CD4-positive, alpha-beta T cell treated with Interleukin-21 for 1 hour (primary cell): ENCODE results near the gene MAP6D1.

Experiments
- DNase-seq: peaks from one replicate; pipeline ENCODE4 v3.0.0-alpha.2; 2020

MAP6D1 gene

GRCh38 chr3:183825456-183826161 lies at the start of gene MAP6D1:
Gene MAP6D1, minus strand, starts transcription at chr3:183825577. Its CDS starts 30 bp downstream, at chr3:183825547.
- peak; percentile 48 for DNase-seq

- no peak for DNase-seq
Measured at GRCh38 chr3:183873914-183874313, 48.5 kb upstream of the MAP6D1 start.

GRCh38 chr3:183871541-183871940 lies 46.2 kb upstream of the MAP6D1 start:
- no peak for DNase-seq

DNA sequence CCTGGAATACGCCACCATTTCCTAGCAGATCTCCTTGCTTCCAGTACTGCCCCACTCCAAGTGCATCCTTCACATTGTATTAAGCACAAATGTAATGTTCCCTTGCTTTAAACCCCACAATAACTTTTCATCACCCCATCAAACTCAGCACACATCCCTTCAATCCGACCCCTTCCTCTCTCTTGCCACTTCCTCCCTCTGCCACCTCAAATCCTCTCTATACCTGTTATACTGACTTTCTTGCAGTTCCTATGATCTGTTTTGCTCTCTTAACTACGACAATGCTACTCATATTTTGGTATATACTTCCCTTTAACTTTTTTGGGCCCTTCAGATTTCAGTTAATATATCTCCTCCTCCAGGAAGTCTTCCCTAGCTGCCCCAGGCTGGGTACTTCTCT lies 45.2 kb upstream of the MAP6D1 start:
- DNase-seq = no peak

GRCh38 chr3:183868796-183869195 lies 43.4 kb upstream of the MAP6D1 start:
- DNase-seq = no peak

DNA sequence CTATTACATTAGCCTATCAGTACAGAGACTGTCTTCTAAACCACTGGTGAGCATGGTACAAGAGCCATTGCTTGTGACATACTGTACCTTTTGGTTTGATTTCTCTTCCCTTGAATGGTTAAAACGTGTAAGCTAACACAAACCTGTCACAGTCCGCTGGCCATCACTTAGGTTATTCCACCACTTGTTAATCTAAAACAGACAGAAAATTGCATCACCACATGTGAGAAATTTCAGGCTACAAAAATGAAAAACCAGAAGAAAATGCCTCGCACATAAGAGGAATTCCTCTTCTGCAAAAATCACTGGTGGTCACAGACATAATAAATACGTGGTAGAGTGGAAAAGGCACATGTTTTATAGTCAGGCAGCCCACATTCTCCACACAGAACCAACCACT lies 37.2 kb upstream of the MAP6D1 start:
- DNase-seq = no peak

- no peak for DNase-seq
Measured at GRCh38 chr3:183857863-183858262, 32.5 kb upstream of the MAP6D1 start.

GRCh38 chr3:183854318-183855035 lies 29.1 kb upstream of the MAP6D1 start:
- no peak for DNase-seq

- no peak for DNase-seq
Measured at GRCh38 chr3:183845608-183846288, 20.4 kb upstream of the MAP6D1 start.

DNA sequence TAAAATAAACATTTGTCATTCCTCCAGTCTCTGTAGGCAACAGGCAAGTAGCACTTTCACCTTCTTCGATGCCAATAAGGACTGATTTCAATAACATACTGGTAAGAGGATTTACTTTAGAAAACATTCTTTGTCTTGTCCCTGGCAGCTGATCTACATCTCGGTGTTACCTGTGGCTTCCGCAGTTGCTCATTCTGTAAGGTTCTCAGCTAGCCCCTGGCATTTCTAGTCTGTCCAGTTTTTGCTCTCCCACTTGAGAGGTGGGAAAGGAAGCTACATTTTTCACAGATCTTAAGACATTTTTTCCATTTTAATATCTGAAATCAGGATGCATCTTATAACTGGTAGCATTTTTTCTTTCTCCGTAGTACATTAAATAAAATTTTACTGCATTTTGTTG lies 19.7 kb upstream of the MAP6D1 start:
- DNase-seq = no peak

GRCh38 chr3:183844606-183845005 lies 19.2 kb upstream of the MAP6D1 start:
- DNase-seq = no peak

DNA sequence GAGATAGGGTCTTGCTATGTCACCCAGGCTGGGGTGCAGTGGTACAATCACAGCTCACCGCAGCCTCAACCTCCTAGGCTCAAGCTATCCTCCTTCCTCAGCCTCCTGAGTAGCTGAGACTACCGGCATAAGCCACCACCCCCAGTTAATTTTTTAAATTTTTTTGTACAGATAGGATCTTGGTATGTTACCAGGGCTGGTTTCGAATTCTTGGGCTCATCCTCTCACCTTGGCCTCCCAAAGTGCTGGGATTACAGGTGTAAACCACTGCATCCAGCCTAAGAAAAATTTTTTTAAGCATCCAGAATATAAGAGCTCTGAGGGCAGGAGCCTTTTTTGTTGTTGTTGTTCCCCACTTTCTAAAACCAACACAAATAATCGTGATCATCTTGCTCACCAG lies 14.4 kb upstream of the MAP6D1 start:
- no peak for DNase-seq

GRCh38 chr3:183837894-183838293 lies 12.5 kb upstream of the MAP6D1 start:
- DNase-seq = no peak

- no peak for DNase-seq
Measured at GRCh38 chr3:183837390-183837789, 12.0 kb upstream of the MAP6D1 start.

- no peak for DNase-seq
Measured at GRCh38 chr3:183833516-183833915, 8.1 kb upstream of the MAP6D1 start.

GRCh38 chr3:183830187-183830586 lies 4.8 kb upstream of the MAP6D1 start:
- no peak for DNase-seq

DNA sequence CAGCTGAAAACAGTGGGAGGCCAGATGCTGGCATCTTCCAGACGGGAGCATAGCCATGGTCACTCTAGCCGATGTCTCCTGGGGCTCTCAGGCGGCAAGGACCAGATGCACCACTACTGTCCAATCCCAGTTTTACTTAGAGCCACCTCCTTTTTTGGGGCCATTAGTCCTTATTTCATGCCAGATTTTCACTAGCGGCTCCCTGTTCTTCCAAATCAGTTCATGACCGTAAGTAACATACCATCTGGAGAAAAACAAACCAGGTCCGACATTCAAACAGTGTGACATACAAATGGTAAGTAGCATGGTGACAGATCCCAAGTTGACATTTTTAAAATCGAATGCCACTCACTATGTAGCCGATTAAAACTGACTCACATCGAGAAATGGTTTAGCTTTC lies 4.1 kb upstream of the MAP6D1 start:
- no peak for DNase-seq

DNA sequence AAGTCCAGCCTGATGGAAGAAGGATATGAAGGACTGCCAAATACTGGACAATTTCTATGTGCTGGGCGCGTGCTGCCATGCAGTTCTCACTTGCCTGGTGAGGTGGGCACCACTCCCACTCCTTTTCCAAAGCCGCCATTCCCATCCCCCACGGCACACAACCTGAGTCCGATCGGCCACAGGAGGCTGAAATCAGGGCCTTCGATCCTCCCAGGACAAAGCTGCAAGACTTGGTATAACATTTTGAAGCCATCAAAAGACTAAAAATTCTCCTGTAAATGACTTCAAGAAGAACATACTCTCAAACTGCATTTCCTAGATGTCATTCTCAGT lies 3.1 kb upstream of the MAP6D1 start:
- DNase-seq = no peak

DNA sequence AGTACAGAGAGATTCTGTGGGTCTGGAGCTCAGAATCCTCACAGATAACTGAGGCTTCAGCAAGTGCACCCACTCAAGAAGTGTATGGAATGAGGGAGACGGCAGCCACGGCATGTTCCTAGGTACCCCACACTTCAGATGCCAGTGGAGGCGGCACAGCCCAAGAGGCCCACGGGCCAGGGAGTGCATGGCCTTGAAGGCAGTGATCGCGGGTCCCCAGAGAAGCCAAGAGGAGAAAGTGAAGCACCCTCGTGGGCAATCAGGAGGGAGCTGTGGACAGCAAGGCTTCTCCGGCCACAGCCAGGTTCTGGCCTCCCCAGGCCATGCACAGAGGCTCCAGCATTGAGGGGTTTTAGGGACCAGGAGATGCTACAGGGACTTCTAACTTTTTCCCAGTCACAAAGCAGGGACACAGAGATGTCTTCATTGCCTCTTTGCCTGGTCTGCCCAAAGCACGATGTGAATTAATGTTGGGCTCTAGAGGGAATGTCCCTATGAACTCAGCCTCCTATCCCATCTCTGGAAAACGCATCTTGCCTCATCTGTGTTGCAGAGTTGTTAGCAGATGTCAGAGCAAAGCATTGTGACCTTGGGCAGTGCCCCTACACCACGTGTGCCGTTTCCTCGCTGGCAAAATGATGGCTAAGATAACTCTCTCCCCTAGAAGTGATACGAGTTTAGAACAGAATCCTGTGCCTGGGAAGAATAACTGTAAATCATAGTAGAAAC lies 2.6 kb upstream of the MAP6D1 start:
- DNase-seq = no peak

DNA sequence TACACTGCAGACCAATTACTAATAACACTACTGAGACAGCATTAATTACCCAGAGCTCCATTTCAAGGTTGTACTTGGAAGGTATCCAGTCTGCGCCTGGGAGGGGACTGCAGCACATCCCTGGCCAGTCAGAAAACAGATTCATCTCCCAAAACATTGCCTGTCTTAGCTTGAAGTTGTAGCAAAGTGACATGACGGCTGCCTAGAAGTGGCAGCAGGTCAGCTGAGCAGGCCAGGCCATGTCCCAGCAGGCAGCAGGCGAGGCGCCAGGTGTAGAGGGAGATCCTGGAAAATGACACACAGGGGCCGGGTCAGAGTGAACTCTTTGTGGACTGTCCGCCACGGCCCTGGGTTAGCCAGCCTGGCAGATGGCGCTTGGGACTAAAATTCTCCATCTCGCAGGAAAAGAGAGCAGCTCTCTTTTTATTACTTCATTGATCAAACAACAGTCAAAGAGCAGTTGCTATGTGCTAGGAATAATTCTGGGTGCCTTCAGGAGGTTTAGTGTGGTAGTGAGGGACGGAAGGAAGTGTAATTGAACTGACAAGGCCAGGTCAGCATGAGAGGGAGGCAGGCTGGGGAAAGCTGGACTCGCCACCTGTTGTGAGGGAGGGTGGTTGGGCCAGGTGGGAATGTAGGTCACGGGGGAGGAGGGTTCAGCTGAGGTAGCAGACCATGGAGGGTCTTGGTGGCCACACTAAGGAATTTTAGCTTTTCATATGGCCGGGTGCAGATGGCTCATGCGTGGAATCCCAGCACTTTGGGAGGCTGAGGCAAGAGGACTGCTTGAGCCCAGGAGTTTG lies 1.3 kb upstream of the MAP6D1 start:
- DNase-seq = no peak

DNA sequence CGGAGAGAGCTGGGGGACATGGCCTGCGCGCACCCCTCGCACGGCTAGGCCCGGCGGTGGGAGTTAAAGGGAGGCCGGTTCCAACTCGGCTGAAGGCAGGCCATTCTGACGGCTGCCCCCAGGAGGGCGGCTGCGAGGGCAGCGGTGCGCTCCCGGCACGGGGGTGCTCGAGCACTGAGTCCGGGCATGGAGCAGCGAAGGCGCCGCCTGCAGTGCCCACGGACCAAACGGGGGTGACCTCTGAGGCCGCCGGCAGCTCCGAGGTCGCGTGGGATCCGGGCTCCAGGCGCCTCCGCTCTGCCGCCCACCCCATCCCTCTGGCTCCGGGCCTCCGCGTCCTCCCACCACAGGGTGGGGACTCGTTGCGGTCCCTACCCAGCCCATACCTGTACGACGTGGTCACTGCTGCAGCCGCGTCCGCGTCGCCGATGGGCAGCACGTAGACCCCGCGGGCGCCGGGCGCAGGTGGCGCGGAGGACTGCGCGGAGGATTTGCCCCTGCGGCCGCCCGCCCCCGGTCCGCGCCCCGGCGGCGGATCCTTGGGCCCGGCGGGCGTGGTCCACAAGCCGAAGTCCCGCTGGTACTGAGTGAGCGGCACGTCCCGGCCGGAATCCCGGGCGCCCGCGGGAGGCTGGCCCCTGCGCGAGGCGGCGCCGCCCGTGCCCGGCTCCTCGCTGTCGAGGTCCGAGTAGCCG lies 469 bp downstream of the MAP6D1 start:
- peak; percentile 11 for DNase-seq

DNA sequence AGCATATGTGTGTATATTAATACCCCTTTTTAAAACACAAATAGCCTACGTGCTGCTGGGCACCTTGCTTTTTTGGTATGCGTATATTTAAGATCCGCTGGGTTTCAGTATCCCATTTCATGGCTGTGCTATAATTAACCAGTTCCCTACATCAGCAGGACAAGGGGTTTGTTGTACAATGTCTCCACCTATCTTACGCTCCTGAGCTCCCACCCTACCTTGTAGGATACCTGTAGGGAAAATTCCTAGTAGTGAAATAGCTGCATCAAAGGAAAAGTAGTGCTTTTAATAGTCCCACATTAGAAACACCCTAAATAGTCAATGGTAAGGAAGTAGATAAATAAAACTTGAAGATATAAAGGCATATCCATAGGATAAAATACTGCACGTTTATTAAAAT lies 1.4 kb downstream of the MAP6D1 start:
- no peak for DNase-seq
